ENCODE measurements around the gene EDC3.

DNA sequence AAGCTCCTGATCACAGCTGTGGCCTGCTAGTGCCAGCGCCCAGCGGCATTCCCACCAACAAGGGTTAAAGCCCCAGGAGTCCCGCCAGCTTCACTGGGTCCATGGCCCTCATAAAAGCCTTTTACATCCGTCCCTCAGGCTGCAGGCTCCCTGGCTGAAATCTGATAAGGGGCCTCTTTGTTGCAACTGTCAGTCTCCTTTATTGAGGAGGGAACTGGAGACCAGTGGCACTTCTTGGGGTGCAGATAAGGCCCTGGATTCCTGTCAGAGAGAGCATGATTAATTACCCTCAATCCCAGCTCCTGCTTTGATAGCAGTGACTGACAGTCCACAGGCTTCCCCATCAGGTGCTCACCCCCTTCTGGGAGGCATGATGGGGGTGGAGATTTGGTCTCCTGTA lies 111.0 kb downstream of the EDC3 start:
- TF ChIP-seq EZH2 (IDR thresholded peaks at IDR 0.05; ENCODE audit: borderline replicate concordance, low read depth, low read length, poor library complexity, severe bottlenecking) = no peak
- TF ChIP-seq, protein P1, sequence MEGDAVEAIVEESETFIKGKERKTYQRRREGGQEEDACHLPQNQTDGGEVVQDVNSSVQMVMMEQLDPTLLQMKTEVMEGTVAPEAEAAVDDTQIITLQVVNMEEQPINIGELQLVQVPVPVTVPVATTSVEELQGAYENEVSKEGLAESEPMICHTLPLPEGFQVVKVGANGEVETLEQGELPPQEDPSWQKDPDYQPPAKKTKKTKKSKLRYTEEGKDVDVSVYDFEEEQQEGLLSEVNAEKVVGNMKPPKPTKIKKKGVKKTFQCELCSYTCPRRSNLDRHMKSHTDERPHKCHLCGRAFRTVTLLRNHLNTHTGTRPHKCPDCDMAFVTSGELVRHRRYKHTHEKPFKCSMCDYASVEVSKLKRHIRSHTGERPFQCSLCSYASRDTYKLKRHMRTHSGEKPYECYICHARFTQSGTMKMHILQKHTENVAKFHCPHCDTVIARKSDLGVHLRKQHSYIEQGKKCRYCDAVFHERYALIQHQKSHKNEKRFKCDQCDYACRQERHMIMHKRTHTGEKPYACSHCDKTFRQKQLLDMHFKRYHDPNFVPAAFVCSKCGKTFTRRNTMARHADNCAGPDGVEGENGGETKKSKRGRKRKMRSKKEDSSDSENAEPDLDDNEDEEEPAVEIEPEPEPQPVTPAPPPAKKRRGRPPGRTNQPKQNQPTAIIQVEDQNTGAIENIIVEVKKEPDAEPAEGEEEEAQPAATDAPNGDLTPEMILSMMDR (conservative IDR thresholded peaks at IDR 0.05; ENCODE audit: low read depth, low read length) = no peak

Measured in A673 (cell line).